Heart left ventricle (tissue), 13 donors: ENCODE results near the gene FCRLA.

Source experiments
- CTCF ChIP-seq, 12 donors: fragments of 200-600 bp; sonication (generic) in 4 of 12; IDR thresholded peaks; one replicate each; pipeline versions ENCODE4 v1.5.0 to v1.8.0; 2018 to 2022; ENCODE audit warnings: antibody characterized with exemption in 12 of 12, mild to moderate bottlenecking in 5 of 12
- POLR2A ChIP-seq, 2 donors: fragments of 450-650 bp; IDR thresholded peaks; one replicate each; pipeline ENCODE4 v1.6.1; 2017; ENCODE audit warnings: antibody characterized with exemption in 2 of 2, mild to moderate bottlenecking in 2 of 2, moderate library complexity in 2 of 2
- donor health status: ischemic (EF 13 %, LVEDD 7.1; RV severe dilation, severe dysfunction).
- donor health status: DM: no; HTN: yes; CAD: no.
- donor health status: DM: no; HTN: no; CAD: no.
- donor health status: ischemic (EF 25% LVEDD 6.9; RV normal size, moderate dysfunction).
- donor health status: ischemic (EF 25% LVEDD 5.7; RV mildly dilated, moderate dysfunction).
- donor health status: ischemic (EF 35%, LVEDD 5.7; RV mildly dilated, moderate dysfunction).
- donor health status: nonischemic (EF 11% LVEDD 7.7; RV severe dilation, severe dysfunction).
- donor health status: DM: yes; HTN: yes; CAD: no.
- donor health status: PGD.
- donor health status: ischemic (EF 29% LVEDD 5.4; RV normal size, mild dysfunction).
- donor health status: nonischemic (EF 23%, LVEDD 6.1; RV moderate dilation, normal function).

DNA sequence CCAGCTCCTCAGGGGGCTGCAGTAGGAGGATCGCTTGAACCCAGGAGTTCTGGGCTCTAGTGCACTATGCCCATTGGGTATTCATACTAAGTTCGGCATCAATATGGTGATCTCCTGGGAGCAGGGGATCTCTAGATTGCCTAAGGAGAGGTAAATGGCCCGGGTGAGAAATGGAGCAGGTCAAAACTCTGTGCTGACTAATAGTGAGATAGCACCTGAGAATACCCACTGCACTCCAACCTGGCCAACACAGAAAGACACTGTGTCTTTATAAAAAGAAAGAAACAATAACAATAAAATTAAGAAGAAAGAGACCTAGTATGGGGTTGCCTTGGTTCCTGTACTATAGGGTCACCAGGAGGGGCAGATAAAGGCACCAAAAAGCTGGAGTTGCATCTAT is 28.8 kb downstream of the FCRLA start:
- TF ChIP-seq CTCF (IDR thresholded peaks at IDR 0.05) (no peak), POLR2A (IDR thresholded peaks at IDR 0.05) (no peak)
